HG02938 (cell line): ENCODE results near the gene DYNC2LI1.

Experiments used
- ATAC-seq: cut with Tn5 transposase; IDR thresholded peaks from one replicate; pipeline ENCODE4 v1.9.1; 2021; ENCODE audit warnings: mild to moderate bottlenecking, moderate library complexity; ENCODE audit not compliant: unreplicated experiment

DYNC2LI1 gene

GRCh38 chr2:43841949-43842865 is 68.4 kb downstream of the DYNC2LI1 start:
- no peak for ATAC-seq

DNA sequence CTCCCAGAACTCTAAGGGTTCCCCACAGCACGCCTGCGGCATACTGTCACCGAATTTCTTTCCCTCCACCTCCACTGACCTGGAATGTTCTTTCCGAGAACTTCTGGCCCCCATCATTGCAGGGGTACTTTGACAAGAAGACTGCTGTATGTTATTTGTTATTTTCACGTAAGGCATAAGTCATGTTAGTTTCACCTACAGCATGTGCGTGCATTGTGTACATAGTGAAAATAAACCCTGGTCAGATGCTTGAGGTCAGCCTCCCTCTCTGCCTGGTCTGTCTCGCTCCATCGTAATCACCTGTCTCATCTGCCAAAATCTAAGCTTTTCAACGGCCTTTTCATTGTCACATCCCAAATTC is 69.0 kb downstream of the DYNC2LI1 start:
- ATAC-seq: no peak

DNA sequence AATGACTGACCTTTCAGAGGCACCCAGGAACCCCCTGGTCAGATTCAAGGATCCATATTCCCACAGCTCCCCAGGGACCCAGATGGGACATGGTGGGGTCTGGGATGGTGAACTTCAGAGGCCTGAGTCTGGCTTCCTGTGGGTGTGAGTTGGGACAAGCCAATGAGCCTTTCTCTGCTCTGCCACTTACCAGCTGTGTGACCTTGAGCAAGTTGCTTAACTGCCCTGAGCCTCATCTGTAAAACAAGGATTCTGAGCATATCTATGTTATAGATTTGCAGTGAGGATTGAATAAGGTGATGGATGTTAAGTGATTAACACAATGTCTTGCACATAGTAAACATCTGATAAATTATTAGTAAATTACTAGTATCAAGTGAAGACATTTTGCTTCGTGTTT is 71.3 kb downstream of the DYNC2LI1 start:
- ATAC-seq: no peak

GRCh38 chr2:43846140-43846793 is 72.4 kb downstream of the DYNC2LI1 start:
- ATAC-seq: no peak

DNA sequence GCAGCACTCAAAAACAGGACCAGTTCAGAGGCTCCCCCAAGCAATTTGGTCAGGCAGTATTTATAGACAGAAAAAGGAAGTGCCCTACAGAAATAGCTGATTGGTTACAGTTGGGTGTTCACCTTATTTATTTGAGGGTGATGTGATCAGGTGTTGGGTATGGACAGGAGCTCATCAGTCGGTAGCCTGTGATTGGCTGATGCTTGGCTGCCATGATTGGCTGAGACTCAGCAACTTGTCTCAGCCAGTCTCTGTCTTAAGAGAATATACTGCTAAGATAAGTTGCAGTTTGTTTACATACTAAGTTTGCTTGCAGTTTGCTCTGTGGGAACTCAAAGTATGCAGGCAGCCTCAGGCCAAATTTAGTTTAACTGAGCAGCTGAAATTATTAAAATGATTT is 74.4 kb downstream of the DYNC2LI1 start:
- ATAC-seq: no peak

- no peak for ATAC-seq
Observed at GRCh38 chr2:43851011-43851980, 77.5 kb downstream of the DYNC2LI1 start.

DNA sequence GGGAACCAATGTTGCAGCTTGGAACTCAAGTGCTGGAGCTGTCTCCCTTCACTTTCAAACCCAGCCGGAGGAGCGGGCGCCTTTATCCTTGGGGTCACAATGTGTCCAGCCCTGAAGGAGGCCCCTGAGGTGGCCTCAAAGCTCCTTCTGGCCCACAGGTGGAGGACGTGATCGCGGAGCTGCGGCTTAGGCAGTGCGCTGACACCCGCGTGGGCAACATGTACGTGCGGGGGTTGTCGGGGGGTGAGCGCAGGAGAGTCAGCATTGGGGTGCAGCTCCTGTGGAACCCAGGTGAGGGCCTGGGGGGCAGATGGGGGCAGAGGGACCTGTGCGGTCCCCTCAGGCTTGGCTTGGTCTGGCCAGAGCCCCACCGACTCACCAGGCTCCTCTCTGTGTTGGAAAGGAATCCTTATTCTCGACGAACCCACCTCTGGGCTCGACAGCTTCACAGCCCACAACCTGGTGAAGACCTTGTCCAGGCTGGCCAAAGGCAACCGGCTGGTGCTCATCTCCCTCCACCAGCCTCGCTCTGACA is 78.4 kb downstream of the DYNC2LI1 start:
- ATAC-seq: no peak

GRCh38 chr2:43853141-43854081 is 79.6 kb downstream of the DYNC2LI1 start:
- ATAC-seq: no peak

- ATAC-seq: no peak
Observed at GRCh38 chr2:43854671-43855070, 80.8 kb downstream of the DYNC2LI1 start.

GRCh38 chr2:43855292-43855691 is 81.5 kb downstream of the DYNC2LI1 start:
- no peak for ATAC-seq
